HL-60 (cell line): ENCODE data around the gene SLC49A3.

Source experiments
- CTCF ChIP-seq: IDR thresholded peaks from one replicate; pipeline ENCODE4 v1.5.1; 2011; ENCODE audit warnings: low read length, control low read depth, inconsistent platforms; ENCODE audit not compliant: insufficient read depth
- GABPA ChIP-seq: IDR thresholded peaks from 2 replicates; pipeline ENCODE4 v1.6.1; 2012; ENCODE audit warnings: low read depth
- POLR2AphosphoS5 ChIP-seq: IDR thresholded peaks from 2 replicates; pipeline ENCODE4 v1.6.1; 2012; ENCODE audit warnings: low read depth
- REST ChIP-seq: IDR thresholded peaks from 2 replicates; pipeline ENCODE4 v1.6.1; 2012; ENCODE audit warnings: low read depth; ENCODE audit not compliant: insufficient replicate concordance
- SPI1 ChIP-seq: IDR thresholded peaks from 2 replicates; pipeline ENCODE4 v1.6.1; 2012; ENCODE audit warnings: low read depth, mild to moderate bottlenecking, borderline replicate concordance

- TF ChIP-seq CTCF (no peak), POLR2AphosphoS5 (no peak), GABPA (no peak), REST (no peak), SPI1 (no peak)
These were observed 16.5 kb upstream of the SLC49A3 start, which contains the start of gene PCGF3 for GRCh38 chr4:705278-706082.
